T-cell (primary cell): ENCODE results near the gene PCDHB16. TPM values are rescaled to one million over a fixed set of nuclear protein-coding genes. Genes with fewer than 3 reads are reported as not detected.
"Not testable (repeated sequence)": the region's sequence is repeated elsewhere in the genome, so short reads cannot be mapped to it uniquely, and the experiment has no call there.

ENCODE experiments used
- ATAC-seq, 4 experiments: fragments of 200-7000 bp in 3 of 4; fragments of 150-1000 bp in 1 of 4; cut with Tn5 transposase; replicated peaks in 1 of 4; 1 replicate in 3 of 4; 2 replicates in 1 of 4; pipeline ENCODE4 v1.10.0; 2021; ENCODE audit warnings: moderate library complexity in 3 of 4, mild to moderate bottlenecking in 2 of 4, moderate number of reproducible peaks in 1 of 4
- CTCF ChIA-PET, 2 donors: fragments of 300-600 bp; sonication (Branson Sonifier 250); formaldehyde crosslinking; loops; one replicate each; lab custom pipeline; 2022; ENCODE audit warnings: antibody characterized with exemption in 2 of 2; lab: Charles Lee
- POLR2A ChIA-PET, 2 donors: fragments of 300-600 bp; sonication (Branson Sonifier 250); formaldehyde crosslinking; loops; one replicate each; lab custom pipeline; 2022; ENCODE audit warnings: antibody characterized with exemption in 2 of 2; lab: Charles Lee
- DNase-seq, 35 experiments: peaks; one replicate each; pipeline versions ENCODE4 v3.0.0 to v3.0.0-alpha.2; 2013 to 2023
- H3K27ac ChIP-seq: one replicate; pipeline ENCODE4 v1.5.1; 2013; ENCODE audit warnings: low read length
- H3K27me3 ChIP-seq, 2 experiments: replicated peaks in 1 of 2; 1 replicate in 1 of 2; 2 replicates in 1 of 2; pipeline versions ENCODE4 v1.6.1 to v1.7.0; 2013; ENCODE audit warnings: low read length in 1 of 2, mixed read lengths in 1 of 2; ENCODE audit not compliant: control insufficient read depth in 2 of 2, insufficient read depth in 2 of 2; ENCODE audit errors: extremely low read depth in 1 of 2
- H3K36me3 ChIP-seq, 2 donors: 1 replicate in 1 of 2; 2 replicates in 1 of 2; pipeline versions ENCODE4 v1.6.1 to v1.7.0; 2013; ENCODE audit warnings: low read length in 1 of 2; ENCODE audit not compliant: control insufficient read depth in 2 of 2, insufficient read depth in 1 of 2; ENCODE audit errors: extremely low read depth in 1 of 2
- H3K4me1 ChIP-seq, 2 experiments: 1 replicate in 1 of 2; 2 replicates in 1 of 2; pipeline versions ENCODE4 v1.6.1 to v1.7.0; 2013; ENCODE audit warnings: low read length in 2 of 2, mixed read lengths in 1 of 2; ENCODE audit not compliant: insufficient read depth in 2 of 2, control insufficient read depth in 1 of 2; ENCODE audit errors: extremely low read depth in 1 of 2
- H3K4me3 ChIP-seq, 2 donors: 1 replicate in 1 of 2; 2 replicates in 1 of 2; pipeline versions ENCODE4 v1.5.1 to v1.7.0; 2013; ENCODE audit warnings: mild to moderate bottlenecking in 2 of 2, low read length in 1 of 2, moderate library complexity in 1 of 2; ENCODE audit not compliant: control insufficient read depth in 1 of 2; ENCODE audit errors: extremely low read depth in 1 of 2
- H3K9me3 ChIP-seq: 2 replicates; pipeline ENCODE4 v1.7.0; 2013
- H3K27ac Mint-ChIP-seq, 2 donors: one replicate each; pipeline ENCODE4 v1.8.0; 2020 to 2021; ENCODE audit warnings: mild to moderate bottlenecking in 2 of 2, mixed read lengths in 2 of 2
- H3K27me3 Mint-ChIP-seq, 2 donors: one replicate each; pipeline ENCODE4 v1.8.0; 2021 to 2022; ENCODE audit warnings: mixed read lengths in 2 of 2
- H3K36me3 Mint-ChIP-seq: one replicate; pipeline ENCODE4 v1.8.0; 2021; ENCODE audit warnings: mixed read lengths
- H3K4me1 Mint-ChIP-seq, 3 donors: one replicate each; pipeline ENCODE4 v1.8.0; 2020 to 2022; ENCODE audit warnings: mixed read lengths in 3 of 3, mild to moderate bottlenecking in 1 of 3
- H3K4me3 Mint-ChIP-seq, 3 donors: one replicate each; pipeline ENCODE4 v1.8.0; 2020 to 2022; ENCODE audit warnings: mild to moderate bottlenecking in 3 of 3, mixed read lengths in 3 of 3, moderate library complexity in 3 of 3
- H3K9me3 Mint-ChIP-seq, 3 donors: one replicate each; pipeline ENCODE4 v1.8.0; 2020 to 2022; ENCODE audit warnings: mixed read lengths in 3 of 3
- WGBS: methylation state at CpG from one replicate; pipeline ENCODE4 v1.1.5; 2013; ENCODE audit warnings: missing lambda C conversion rate; ENCODE audit not compliant: insufficient coverage; 5-methylcytosine and 5-hydroxymethylcytosine counted together
- total RNA-seq, 35 experiments: library from RNA in 6 of 35; stranded (reverse) in 6 of 35; fragments of 120-200 nt in 1 of 35; gene quantifications; one replicate each; pipeline versions ENCODE4 v1.2.1 to v1.2.4 and lab custom pipeline; 2013 to 2026

The PCDHB16 gene
- total RNA-seq, 5 donors from 2014 or later (not counting 1 experiment from before 2014, with no cell fraction given), result not detected

GRCh38 chr5:141192110-141192725 lies 10.0 kb downstream of the PCDHB16 start, which contains the start of gene PCDHB10:
Gene PCDHB10 (plus strand): TSS chr5:141192353. CDS start chr5:141192553, 200 bp downstream.
- peaks cover under 1 to 4% (median 3%) of the 10 kb centered on the region in 3 donors for H3K4me1 Mint-ChIP-seq
- no peak within 1 kb of the TSS for H3K27ac ChIP-seq
- H3K27me3 Mint-ChIP-seq, result peaks cover 38 to 57% of the 10 kb centered on the region in 2 donors
- H3K9me3 ChIP-seq, result peaks cover 2% of the 10 kb centered on the region
- DNase-seq, result peak in 4 of 35 experiments; percentile 8 to 24 (median 10)
- no peaks in the 10 kb centered on the region for H3K36me3 ChIP-seq
- H3K9me3 Mint-ChIP-seq, result peaks cover 21 to 35% (median 26%) of the 10 kb centered on the region in 3 donors
- WGBS, result 11% methylated on average over 6 of the region's 10 CpGs
- POLR2A ChIA-PET, result no interaction called here
- no peaks in the 10 kb centered on the region for H3K4me1 ChIP-seq
- H3K27me3 ChIP-seq, result peaks cover 2 to 21% of the 10 kb centered on the region in 2 experiments
- H3K4me3 Mint-ChIP-seq, result no peak within 1 kb of the TSS
- H3K4me3 ChIP-seq, result no peak within 1 kb of the TSS
- H3K27ac Mint-ChIP-seq, result peak within 1 kb of the TSS in 1 of 2 donors; percentile 10
- CTCF ChIA-PET, result no interaction called here
- ATAC-seq, result no peak
- no peaks in the 10 kb centered on the region for H3K36me3 Mint-ChIP-seq

- H3K4me3 Mint-ChIP-seq, ATAC-seq, H3K4me3 ChIP-seq, H3K27ac Mint-ChIP-seq, CTCF ChIA-PET, H3K4me1 Mint-ChIP-seq, DNase-seq, H3K36me3 Mint-ChIP-seq, H3K4me1 ChIP-seq, H3K27ac ChIP-seq, H3K36me3 ChIP-seq, POLR2A ChIA-PET, H3K9me3 ChIP-seq: not testable (repeated sequence)
- peaks cover 2 to 14% of the 10 kb centered on the region in 2 experiments for H3K27me3 ChIP-seq
- H3K9me3 Mint-ChIP-seq, result peaks cover 17 to 49% (median 28%) of the 10 kb centered on the region in 3 donors
- H3K27me3 Mint-ChIP-seq, result peaks cover 43 to 56% of the 10 kb centered on the region in 2 donors
- no CpG with 5 or more reads among the region's 37 CpGs for WGBS
These were observed 12.1 kb downstream of the PCDHB16 start for GRCh38 chr5:141194332-141194731.

GRCh38 chr5:141196363-141196762 lies 14.2 kb downstream of the PCDHB16 start:
- peaks cover 17 to 57% (median 35%) of the 10 kb centered on the region in 3 donors for H3K9me3 Mint-ChIP-seq
- H3K4me3 Mint-ChIP-seq, result no peak overlapping the region
- no peaks in the 10 kb centered on the region for H3K36me3 ChIP-seq
- H3K4me1 Mint-ChIP-seq, result peaks cover 0 to 3% (median 0%) of the 10 kb centered on the region in 3 donors
- H3K27ac ChIP-seq, result no peak overlapping the region
- no peak for DNase-seq
- H3K4me3 ChIP-seq, result no peak overlapping the region
- H3K36me3 Mint-ChIP-seq, result no peaks in the 10 kb centered on the region
- CTCF ChIA-PET, result interaction anchor here (0.7 to 1.2 kb wide), 2 partner anchors 10 to 367 kb away, joined by 3 to 5 read pairs; partner anchors contain the start of gene PCDHB9 (in 1 of the 2)
- no peak for ATAC-seq
- peaks cover 0 to 2% of the 10 kb centered on the region in 2 experiments for H3K4me1 ChIP-seq
- POLR2A ChIA-PET, result interaction anchor here in 1 of 2 donors (0.6 kb wide), 1 partner anchor 435 kb away, joined by 3 read pairs; no protein-coding TSS in a partner anchor
- no peak overlapping the region for H3K27ac Mint-ChIP-seq
- H3K27me3 ChIP-seq, result peaks cover 0 to 10% of the 10 kb centered on the region in 2 experiments
- H3K9me3 ChIP-seq, result peaks cover 5% of the 10 kb centered on the region
- H3K27me3 Mint-ChIP-seq, result peaks cover 46 to 60% of the 10 kb centered on the region in 2 donors
- WGBS, result no CpG with 5 or more reads among the region's 3 CpGs

DNA sequence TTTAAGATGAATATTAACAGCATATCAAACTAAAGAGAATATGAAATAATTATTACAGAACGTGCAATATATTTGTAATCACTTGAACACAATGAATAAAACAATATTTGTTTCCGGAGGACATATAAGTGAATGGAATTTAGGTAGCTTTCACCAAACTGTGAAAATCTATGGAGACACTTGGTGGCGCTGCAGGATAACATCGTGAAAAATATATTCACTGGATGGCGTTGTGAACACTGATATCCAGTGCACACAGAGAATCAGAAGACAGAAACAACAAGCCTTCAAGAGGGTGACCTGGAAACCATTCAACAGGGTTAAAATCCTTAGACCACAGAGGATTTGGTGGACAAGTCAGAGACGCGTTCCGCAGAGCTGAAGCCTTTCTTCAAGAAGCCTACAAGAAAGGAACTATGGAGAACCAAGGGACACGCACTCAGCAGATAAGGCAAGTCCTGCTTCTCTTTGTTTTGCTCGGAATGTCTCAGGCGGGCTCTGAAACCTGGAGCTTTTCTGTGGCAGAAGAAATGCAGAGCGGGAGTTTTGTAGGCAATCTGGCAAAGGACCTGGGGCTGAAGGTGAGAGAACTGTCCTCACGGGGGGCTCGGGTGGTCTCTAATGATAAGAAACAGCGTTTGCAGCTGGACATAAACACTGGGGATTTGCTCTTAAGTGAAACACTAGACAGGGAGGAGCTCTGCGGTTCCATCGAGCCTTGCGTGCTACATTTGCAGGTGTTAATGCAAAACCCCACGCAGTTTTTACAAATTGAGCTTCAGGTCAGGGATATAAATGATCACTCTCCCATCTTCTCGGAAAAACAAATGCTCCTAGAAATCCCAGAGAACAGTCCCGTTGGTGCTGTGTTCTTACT lies 17.4 kb downstream of the PCDHB16 start, which contains the start of gene PCDHB11:
Gene PCDHB11 (plus strand): TSS at position 269 of the 877 bp plus-strand sequence. CDS start 148 bp downstream, at position 417.
- ATAC-seq (no peak), DNase-seq (peak in 1 of 35 experiments; percentile 17)
- Mint-ChIP-seq H3K4me3 (no peak within 1 kb of the TSS), H3K27ac (no peak within 1 kb of the TSS), H3K27me3 (peaks cover 47 to 51% of the 10 kb centered on the region in 2 donors), H3K9me3 (peaks cover 7 to 45% (median 28%) of the 10 kb centered on the region in 3 donors), H3K4me1 (no peaks in the 10 kb centered on the region), H3K36me3 (no peaks in the 10 kb centered on the region)
- Histone ChIP-seq H3K27ac (no peak within 1 kb of the TSS), H3K36me3 (no peaks in the 10 kb centered on the region), H3K4me3 (no peak within 1 kb of the TSS), H3K27me3 (peaks cover 0 to 13% of the 10 kb centered on the region in 2 experiments), H3K4me1 (peaks cover 0 to 2% of the 10 kb centered on the region in 2 experiments), H3K9me3 (peaks cover 5% of the 10 kb centered on the region)
- ChIA-PET CTCF (no interaction called here), POLR2A (no interaction called here)
- 49% methylated on average over 14 of the region's 21 CpGs for WGBS

DNA sequence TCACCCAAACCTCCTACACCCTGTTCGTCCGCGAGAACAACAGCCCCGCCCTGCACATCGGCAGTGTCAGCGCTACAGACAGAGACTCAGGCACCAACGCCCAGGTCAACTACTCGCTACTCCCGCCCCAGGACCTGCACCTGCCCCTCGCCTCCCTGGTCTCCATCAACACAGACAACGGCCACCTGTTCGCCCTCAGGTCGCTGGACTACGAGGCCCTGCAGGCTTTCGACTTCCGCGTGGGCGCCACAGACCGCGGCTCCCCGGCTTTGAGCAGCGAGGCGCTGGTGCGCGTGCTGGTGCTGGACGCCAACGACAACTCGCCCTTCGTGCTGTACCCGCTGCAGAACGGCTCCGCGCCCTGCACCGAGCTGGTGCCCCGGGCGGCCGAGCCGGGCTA lies 18.9 kb downstream of the PCDHB16 start:
- ATAC-seq, H3K27ac ChIP-seq, H3K36me3 Mint-ChIP-seq, H3K27ac Mint-ChIP-seq, POLR2A ChIA-PET, H3K4me1 Mint-ChIP-seq, H3K4me3 Mint-ChIP-seq, H3K4me1 ChIP-seq, H3K9me3 ChIP-seq, CTCF ChIA-PET, H3K4me3 ChIP-seq, DNase-seq, H3K36me3 ChIP-seq: not testable (repeated sequence)
- WGBS, result 20% methylated on average over 9 of the region's 38 CpGs
- peaks cover 0 to 13% of the 10 kb centered on the region in 2 experiments for H3K27me3 ChIP-seq
- H3K27me3 Mint-ChIP-seq, result peaks cover 51 to 55% of the 10 kb centered on the region in 2 donors
- peaks cover 6 to 40% (median 25%) of the 10 kb centered on the region in 3 donors for H3K9me3 Mint-ChIP-seq

- ATAC-seq, H3K9me3 ChIP-seq, POLR2A ChIA-PET, H3K36me3 Mint-ChIP-seq, H3K4me3 Mint-ChIP-seq, DNase-seq, H3K27ac ChIP-seq, H3K36me3 ChIP-seq, H3K4me3 ChIP-seq, H3K4me1 Mint-ChIP-seq, H3K4me1 ChIP-seq, H3K27ac Mint-ChIP-seq: not testable (repeated sequence)
- Mint-ChIP-seq H3K27me3 (peaks cover 54 to 55% of the 10 kb centered on the region in 2 donors), H3K9me3 (peaks cover under 1 to 35% (median 20%) of the 10 kb centered on the region in 3 donors)
- CTCF ChIA-PET, result interaction anchor here in 1 of 2 donors (0.7 kb wide), 1 partner anchor 1128 kb away, joined by 3 read pairs; no protein-coding TSS in a partner anchor
- 48% methylated on average over 22 of the region's 35 CpGs for WGBS
- H3K27me3 ChIP-seq, result peaks cover 0 to 13% of the 10 kb centered on the region in 2 experiments
These were observed 19.5 kb downstream of the PCDHB16 start for GRCh38 chr5:141201646-141202045.
